ENCODE results near the gene MPPED1. TPM values are rescaled to one million over a fixed set of nuclear protein-coding genes. Genes with fewer than 3 reads are reported as not detected.

The MPPED1 gene
- total and polyA plus RNA-seq, 2 of the 13 experiments (the other 11 are each of a cell fraction or from before 2014, with no cell fraction given), result 0.77 TPM; not detected in 1

DNA sequence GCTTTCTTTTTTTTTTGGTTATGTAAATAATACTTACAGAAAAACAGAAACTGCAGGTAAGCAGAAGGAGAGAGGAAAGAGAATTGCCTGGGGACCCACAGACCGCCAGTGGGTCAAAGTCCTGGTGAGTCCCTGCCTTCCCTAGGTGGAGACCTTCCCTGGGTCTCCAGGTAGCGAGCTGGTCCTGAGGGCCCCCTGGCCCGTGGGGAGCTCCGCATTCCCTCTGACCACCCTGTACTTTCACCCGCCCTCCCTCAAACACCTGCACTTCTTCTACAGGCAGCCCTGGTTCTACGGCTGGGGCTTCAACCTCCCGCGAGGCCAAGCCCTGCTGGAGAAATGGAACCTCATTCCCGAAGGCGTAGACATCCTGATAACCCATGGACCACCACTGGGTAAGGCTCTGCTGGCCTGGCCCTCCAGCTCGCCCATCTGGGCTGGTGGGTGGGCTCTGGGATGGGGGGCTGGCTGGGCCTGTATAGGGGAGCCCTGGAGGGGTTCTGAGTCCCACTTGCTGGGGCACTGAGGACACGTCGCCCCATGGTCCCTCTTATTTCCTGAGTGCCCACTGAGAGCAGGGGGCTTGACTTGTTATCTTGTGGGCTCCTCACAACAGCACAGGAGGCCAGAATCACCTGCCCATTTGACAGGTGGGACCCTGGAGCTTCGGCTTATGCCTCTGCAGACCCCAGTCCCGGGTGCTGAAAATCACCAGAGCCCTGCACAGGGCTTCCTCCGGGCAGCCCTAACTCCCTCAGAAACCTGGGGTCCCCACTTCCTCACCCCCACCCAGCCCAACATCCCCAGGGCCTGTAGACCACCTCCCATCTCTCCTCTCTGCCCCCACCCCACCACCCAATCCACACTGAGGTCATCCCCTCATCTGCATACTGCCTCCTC, 86.4 kb downstream of the MPPED1 start:
- Histone ChIP-seq H4K20me1 (ENCODE audit: insufficient read depth, low read length) (no peaks in the 10 kb centered on the region), H3K9ac (ENCODE audit: insufficient read depth, low read depth, low read length) (no peak overlapping the region), H3K27me3 (ENCODE audit: control insufficient read depth in 1 of 2, insufficient read depth in 2 of 2, low read length in 2 of 2) (no peaks in the 10 kb centered on the region), H3K4me1 (ENCODE audit: insufficient read depth, low read length) (no peaks in the 10 kb centered on the region), H3K27ac (ENCODE audit: extremely low read length, insufficient read depth, low read length) (no peak overlapping the region), H3K4me3 (replicated peaks in 1 of 3; ENCODE audit: insufficient read depth in 1 of 3, low read depth in 2 of 3, low read length in 3 of 3) (no peak overlapping the region), H3K79me2 (ENCODE audit: insufficient read depth, low read length) (no peaks in the 10 kb centered on the region), H2AFZ (ENCODE audit: low read length) (no peak overlapping the region), H3K36me3 (replicated peaks in 1 of 2; ENCODE audit: control insufficient read depth in 1 of 2, insufficient read depth in 2 of 2, low read length in 2 of 2) (no peaks in the 10 kb centered on the region), H3K9me3 (ENCODE audit: low read length) (no peaks in the 10 kb centered on the region), H3K4me2 (ENCODE audit: low read depth, low read length) (no peak overlapping the region)
- BruUV-seq (replicated peaks), result no TSS peak
- 51% methylated on average over 11 of the region's 16 CpGs for WGBS (ENCODE audit: low lambda C conversion rate)
- ChIA-PET CTCF (ENCODE audit: low intra/inter-chr PET ratio, low total read pairs) (no interaction called here), POLR2A (no interaction called here)
- ATAC-seq, result no peak
- intact Hi-C loops (cut with micrococcal nuclease; ENCODE audit: unreplicated experiment) (no loop called here), in situ Hi-C loops (cut with HindIII; ENCODE audit: extremely low pct_ligation_motif_present, low pct_unique_long_range_greater_than_20kb) (no loop called here)
- no peak for FAIRE-seq
- no peak for DNase-seq (ENCODE audit: low spot score)
- TF ChIP-seq ZNF543 (CRISPR knock-in tag; IDR thresholded peaks at IDR 0.05) (no peak), SP2 (CRISPR knock-in tag; IDR thresholded peaks at IDR 0.05) (no peak), FIP1L1 (IDR thresholded peaks at IDR 0.05; ENCODE audit: borderline replicate concordance, insufficient read depth, low read depth, low read length) (no peak), RFX5 (IDR thresholded peaks at IDR 0.05; ENCODE audit: low read depth, low read length) (no peak), MED8 (CRISPR knock-in tag; IDR thresholded peaks at IDR 0.05; ENCODE audit: insufficient replicate concordance) (no peak), RARG (CRISPR knock-in tag; IDR thresholded peaks at IDR 0.05; ENCODE audit: low read depth) (no peak), SP4 (CRISPR knock-in tag; IDR thresholded peaks at IDR 0.05) (no peak), ZNF343 (CRISPR knock-in tag; IDR thresholded peaks at IDR 0.05) (no peak), TCF7L2 (IDR thresholded peaks at IDR 0.05; ENCODE audit: low read depth, low read length) (no peak), PHB2 (IDR thresholded peaks at IDR 0.05; ENCODE audit: partially characterized antibody) (no peak), ZNF256 (CRISPR knock-in tag; conservative IDR thresholded peaks at IDR 0.05) (no peak), CREM (IDR thresholded peaks at IDR 0.05) (no peak), CREM (CRISPR knock-in tag; IDR thresholded peaks at IDR 0.05) (no peak), MZF1 (CRISPR knock-in tag; IDR thresholded peaks at IDR 0.05; ENCODE audit: borderline replicate concordance) (no peak), ZNF839 (CRISPR knock-in tag; IDR thresholded peaks at IDR 0.05; ENCODE audit: borderline replicate concordance) (no peak)
- TF ChIP-seq, protein P1, sequence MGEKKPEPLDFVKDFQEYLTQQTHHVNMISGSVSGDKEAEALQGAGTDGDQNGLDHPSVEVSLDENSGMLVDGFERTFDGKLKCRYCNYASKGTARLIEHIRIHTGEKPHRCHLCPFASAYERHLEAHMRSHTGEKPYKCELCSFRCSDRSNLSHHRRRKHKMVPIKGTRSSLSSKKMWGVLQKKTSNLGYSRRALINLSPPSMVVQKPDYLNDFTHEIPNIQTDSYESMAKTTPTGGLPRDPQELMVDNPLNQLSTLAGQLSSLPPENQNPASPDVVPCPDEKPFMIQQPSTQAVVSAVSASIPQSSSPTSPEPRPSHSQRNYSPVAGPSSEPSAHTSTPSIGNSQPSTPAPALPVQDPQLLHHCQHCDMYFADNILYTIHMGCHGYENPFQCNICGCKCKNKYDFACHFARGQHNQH (CRISPR knock-in tag; IDR thresholded peaks at IDR 0.05), result no peak
- TF ChIP-seq, protein P2, sequence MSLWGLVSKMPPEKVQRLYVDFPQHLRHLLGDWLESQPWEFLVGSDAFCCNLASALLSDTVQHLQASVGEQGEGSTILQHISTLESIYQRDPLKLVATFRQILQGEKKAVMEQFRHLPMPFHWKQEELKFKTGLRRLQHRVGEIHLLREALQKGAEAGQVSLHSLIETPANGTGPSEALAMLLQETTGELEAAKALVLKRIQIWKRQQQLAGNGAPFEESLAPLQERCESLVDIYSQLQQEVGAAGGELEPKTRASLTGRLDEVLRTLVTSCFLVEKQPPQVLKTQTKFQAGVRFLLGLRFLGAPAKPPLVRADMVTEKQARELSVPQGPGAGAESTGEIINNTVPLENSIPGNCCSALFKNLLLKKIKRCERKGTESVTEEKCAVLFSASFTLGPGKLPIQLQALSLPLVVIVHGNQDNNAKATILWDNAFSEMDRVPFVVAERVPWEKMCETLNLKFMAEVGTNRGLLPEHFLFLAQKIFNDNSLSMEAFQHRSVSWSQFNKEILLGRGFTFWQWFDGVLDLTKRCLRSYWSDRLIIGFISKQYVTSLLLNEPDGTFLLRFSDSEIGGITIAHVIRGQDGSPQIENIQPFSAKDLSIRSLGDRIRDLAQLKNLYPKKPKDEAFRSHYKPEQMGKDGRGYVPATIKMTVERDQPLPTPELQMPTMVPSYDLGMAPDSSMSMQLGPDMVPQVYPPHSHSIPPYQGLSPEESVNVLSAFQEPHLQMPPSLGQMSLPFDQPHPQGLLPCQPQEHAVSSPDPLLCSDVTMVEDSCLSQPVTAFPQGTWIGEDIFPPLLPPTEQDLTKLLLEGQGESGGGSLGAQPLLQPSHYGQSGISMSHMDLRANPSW (CRISPR knock-in tag; IDR thresholded peaks at IDR 0.05; ENCODE audit: borderline replicate concordance), result no peak
- TF ChIP-seq, protein P3, sequence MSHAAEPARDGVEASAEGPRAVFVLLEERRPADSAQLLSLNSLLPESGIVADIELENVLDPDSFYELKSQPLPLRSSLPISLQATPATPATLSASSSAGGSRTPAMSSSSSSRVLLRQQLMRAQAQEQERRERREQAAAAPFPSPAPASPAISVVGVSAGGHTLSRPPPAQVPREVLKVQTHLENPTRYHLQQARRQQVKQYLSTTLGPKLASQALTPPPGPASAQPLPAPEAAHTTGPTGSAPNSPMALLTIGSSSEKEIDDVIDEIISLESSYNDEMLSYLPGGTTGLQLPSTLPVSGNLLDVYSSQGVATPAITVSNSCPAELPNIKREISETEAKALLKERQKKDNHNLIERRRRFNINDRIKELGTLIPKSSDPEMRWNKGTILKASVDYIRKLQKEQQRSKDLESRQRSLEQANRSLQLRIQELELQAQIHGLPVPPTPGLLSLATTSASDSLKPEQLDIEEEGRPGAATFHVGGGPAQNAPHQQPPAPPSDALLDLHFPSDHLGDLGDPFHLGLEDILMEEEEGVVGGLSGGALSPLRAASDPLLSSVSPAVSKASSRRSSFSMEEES (CRISPR knock-in tag; IDR thresholded peaks at IDR 0.05), result no peak
